ENCODE results near the gene PRKG1.

DNA sequence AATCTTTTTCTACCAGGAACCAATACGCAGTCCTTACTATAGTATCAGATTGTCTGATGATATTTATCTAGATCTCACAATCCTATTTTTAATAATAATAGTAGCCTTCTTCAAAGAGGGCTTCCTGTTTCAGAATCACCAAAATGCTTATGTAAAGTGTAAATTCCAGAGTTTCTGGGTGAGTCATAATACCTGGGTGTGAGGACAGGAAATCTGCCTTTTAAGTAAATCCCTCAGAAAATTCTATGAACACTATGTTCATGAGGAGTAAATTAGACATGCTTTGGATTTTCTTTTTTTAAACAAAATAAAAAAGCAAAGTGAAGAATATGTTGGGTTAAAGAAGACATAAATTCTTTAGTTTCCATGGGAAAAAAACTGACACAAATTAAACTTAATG, 1260.3 kb downstream of the PRKG1 start:
- TF ChIP-seq, protein P1, sequence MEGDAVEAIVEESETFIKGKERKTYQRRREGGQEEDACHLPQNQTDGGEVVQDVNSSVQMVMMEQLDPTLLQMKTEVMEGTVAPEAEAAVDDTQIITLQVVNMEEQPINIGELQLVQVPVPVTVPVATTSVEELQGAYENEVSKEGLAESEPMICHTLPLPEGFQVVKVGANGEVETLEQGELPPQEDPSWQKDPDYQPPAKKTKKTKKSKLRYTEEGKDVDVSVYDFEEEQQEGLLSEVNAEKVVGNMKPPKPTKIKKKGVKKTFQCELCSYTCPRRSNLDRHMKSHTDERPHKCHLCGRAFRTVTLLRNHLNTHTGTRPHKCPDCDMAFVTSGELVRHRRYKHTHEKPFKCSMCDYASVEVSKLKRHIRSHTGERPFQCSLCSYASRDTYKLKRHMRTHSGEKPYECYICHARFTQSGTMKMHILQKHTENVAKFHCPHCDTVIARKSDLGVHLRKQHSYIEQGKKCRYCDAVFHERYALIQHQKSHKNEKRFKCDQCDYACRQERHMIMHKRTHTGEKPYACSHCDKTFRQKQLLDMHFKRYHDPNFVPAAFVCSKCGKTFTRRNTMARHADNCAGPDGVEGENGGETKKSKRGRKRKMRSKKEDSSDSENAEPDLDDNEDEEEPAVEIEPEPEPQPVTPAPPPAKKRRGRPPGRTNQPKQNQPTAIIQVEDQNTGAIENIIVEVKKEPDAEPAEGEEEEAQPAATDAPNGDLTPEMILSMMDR (IDR thresholded peaks at IDR 0.05): no peak
- no peak for TF ChIP-seq POLR2A (IDR thresholded peaks at IDR 0.05)
